ENCODE measurements around the gene HLA-E.

Gene HLA-E

DNA sequence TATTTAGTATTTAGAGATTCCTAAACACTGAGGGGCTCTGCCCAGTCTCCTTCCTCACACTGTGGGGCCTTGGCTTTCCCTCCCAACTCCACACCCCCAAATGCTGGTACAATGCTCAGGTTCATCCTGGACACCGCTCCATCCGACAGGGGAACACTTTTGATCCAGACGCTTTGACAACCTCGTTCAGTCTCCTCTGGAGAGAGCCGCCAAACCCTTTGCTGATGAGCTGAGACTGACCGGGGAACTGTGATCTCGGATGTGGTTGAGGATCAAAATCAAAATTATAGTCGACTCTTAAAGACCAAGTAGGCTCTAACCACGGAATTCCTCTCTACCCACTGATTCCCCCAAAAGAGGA, 38.8 kb upstream of the HLA-E start:
- no peak overlapping the region for H3K4me3 ChIP-seq (ENCODE audit: low read length)
- TF ChIP-seq, protein P1, sequence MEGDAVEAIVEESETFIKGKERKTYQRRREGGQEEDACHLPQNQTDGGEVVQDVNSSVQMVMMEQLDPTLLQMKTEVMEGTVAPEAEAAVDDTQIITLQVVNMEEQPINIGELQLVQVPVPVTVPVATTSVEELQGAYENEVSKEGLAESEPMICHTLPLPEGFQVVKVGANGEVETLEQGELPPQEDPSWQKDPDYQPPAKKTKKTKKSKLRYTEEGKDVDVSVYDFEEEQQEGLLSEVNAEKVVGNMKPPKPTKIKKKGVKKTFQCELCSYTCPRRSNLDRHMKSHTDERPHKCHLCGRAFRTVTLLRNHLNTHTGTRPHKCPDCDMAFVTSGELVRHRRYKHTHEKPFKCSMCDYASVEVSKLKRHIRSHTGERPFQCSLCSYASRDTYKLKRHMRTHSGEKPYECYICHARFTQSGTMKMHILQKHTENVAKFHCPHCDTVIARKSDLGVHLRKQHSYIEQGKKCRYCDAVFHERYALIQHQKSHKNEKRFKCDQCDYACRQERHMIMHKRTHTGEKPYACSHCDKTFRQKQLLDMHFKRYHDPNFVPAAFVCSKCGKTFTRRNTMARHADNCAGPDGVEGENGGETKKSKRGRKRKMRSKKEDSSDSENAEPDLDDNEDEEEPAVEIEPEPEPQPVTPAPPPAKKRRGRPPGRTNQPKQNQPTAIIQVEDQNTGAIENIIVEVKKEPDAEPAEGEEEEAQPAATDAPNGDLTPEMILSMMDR (conservative IDR thresholded peaks at IDR 0.05; ENCODE audit: low read depth, low read length), result no peak
- DNase-seq (ENCODE audit: low read depth), result no peak

DNA sequence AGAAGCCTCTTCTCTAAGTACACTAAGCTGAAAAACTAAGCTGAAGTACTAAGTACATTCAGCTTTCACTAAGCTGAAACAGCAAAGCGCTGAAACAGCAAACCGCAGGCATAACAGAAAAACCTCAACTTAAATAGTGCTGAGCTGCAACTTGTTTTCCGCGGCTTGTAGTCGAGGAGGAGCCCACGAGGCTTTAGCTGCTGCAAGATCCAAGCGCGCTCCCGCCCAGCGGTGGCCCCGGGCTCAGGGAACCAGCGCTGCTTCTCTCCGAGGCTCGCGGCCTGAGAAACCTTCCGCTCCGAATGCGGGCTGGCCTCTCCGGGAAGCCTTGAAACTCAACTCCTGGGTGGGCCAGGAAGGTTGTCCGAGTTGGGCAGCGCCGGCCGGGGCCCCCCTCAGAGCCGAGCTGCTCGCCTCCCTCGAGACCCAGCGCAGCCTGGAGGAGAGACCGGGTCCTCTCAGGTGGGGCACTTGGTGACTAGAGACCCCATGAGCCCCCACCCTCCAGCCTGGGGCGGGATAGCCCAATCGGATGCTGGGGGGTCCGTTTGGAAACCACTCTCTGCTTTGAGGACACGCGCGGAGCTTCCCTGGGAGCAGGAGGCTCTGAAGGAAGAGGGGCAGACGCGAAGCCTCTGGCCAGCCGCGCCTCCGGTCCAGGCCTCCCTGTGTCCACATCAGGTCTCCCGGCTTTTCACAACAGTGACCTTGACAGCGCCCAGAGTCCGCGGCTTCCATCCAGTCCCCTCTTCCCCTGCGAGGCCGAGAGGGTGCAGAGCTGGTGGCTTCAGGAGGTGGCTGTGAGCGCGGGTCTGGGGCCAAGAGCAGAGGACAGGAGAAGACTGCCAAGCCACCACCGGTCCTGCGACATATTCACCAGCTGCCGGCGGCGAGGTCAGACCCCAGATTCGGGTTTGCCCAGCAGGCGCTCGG, 38.1 kb upstream of the HLA-E start:
- TF ChIP-seq, protein P1 (conservative IDR thresholded peaks at IDR 0.05; ENCODE audit: low read depth, low read length), result no peak
- H3K4me3 ChIP-seq (ENCODE audit: low read length), result no peak overlapping the region
- DNase-seq (ENCODE audit: low read depth), result peak; percentile 57

DNA sequence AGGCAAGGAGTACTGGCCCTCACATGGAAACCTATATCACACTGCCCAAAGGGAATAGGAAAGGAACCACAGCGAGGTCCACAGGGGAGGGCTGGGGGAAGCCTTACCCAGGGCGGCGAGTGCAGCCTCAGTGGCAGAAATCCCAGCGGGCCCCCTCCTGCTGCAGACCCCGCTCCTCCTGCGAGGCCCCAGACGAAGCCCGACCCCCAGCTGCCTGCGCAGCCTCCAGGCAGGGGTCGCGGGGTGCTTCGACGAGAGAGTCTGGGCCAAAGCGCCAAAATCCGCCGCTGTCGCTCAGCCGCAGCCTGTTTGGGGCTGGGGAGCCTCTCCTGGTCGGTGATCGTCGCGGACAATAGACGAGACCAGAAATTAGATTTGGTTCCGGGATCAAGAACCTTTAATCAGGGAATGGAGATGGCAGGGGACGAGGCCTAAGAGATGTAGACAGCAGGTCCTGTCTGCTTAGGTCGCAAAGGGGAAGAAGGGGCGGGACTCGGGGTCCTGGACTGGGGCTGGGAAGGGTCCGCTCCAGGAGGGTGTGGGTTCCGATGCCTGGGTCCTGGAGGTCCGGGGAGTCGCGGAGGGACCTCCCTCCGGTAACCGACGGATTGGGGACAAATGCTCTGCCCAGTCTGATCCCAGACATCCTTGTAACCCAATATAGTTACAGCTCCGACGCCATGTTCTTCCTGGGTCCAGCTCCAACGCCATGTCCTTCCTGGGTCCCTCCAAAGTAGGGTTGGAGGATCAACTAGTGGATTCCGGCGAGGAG, 36.4 kb upstream of the HLA-E start:
- H3K4me3 ChIP-seq (ENCODE audit: low read length), result no peak overlapping the region
- TF ChIP-seq, protein P1 (conservative IDR thresholded peaks at IDR 0.05; ENCODE audit: low read depth, low read length), result no peak
- no peak for DNase-seq (ENCODE audit: low read depth)

DNA sequence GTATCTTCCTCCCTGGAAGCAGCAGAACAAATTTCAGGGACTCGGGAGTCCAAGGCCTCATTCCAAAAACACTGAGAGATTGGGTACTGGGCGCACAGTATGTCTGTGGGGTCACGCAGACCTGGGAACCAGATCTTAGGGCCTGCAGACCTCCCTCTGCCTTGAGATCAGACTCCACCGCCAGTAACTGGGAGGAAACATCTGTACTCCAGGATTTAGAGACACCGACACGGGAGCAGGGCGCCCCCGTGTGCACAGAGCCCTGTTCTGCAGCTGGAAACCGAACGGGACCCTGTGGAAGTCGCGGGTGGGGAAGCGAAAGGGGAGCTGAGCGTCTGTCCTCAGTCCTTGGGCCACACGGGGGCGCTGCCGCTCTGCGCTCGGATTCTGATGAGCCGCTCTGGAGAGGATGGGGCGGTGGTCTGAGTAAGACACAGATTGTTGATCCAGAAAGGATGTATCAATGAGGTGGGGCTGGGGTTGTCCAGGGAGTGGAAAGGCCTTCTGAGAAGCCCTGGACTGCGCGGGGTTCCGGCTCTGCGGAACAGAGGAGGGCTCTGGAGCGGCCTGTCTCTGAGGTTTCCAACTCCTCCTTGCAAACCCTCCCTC, 35.7 kb upstream of the HLA-E start:
- DNase-seq (ENCODE audit: low read depth), result peak; percentile 23
- no peak overlapping the region for H3K4me3 ChIP-seq (ENCODE audit: low read length)
- TF ChIP-seq, protein P1 (conservative IDR thresholded peaks at IDR 0.05; ENCODE audit: low read depth, low read length), result peak; percentile 74

DNA sequence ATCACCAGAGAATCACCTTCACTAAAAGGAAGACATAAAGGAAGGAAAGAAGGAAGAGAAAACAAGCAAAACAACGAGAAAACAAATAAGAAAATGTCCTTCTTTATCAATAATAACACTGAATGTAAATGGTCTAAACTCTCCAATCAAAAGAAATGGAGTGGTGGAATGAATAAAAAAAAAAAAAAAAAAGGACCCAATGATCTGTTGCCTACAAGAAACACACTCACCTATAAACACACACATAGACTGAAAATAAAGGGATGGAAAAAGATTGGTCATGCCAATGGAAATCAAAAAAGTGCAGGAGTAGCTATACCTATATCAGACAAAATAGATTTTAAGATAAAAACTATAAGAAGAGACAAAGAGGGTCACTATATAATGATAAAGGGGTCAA, 30.2 kb upstream of the HLA-E start:
- no peak overlapping the region for H3K4me3 ChIP-seq (ENCODE audit: low read length)
- no peak for DNase-seq (ENCODE audit: low read depth)
- TF ChIP-seq, protein P1 (conservative IDR thresholded peaks at IDR 0.05; ENCODE audit: low read depth, low read length), result no peak

DNA sequence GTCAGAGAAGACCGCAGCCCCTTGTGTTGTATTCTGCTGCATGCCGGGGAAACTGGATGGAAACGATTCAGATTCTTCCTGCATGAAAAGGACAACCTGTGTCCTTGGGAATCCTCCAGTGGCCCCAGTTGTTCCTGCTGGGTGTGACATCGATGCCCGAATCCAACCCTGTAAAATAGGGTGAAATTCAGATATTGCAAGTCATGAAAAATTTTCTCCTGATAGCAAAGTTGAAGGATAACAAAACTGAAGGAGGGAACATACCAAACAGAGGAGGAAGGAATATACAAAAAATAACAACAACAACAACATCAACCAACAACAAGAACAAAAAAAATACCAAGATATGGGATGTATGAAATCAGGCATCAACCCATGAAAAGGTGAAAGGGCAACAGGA, 28.3 kb upstream of the HLA-E start:
- no peak for DNase-seq (ENCODE audit: low read depth)
- H3K4me3 ChIP-seq (ENCODE audit: low read length), result no peak overlapping the region
- TF ChIP-seq, protein P1 (conservative IDR thresholded peaks at IDR 0.05; ENCODE audit: low read depth, low read length), result no peak
